LHCN-M2 (cell line): Measurements from ENCODE around the gene SCCPDH. TPM values are rescaled to one million over a fixed set of nuclear protein-coding genes. Genes with fewer than 3 reads are reported as not detected.

Experiments used
- DNase-seq: peaks from one replicate; pipeline ENCODE4 v3.0.0-alpha.2; 2012; ENCODE audit warnings: low read depth
- total RNA-seq: library from RNA; depleted of rRNA; stranded (reverse); fragments of >200 nt; gene quantifications from 2 replicates; pipeline ENCODE4 v1.2.3, GENCODE V29; 2014

The SCCPDH gene
- total RNA-seq, 1 experiment from 2014 or later: 67.6 TPM

DNA sequence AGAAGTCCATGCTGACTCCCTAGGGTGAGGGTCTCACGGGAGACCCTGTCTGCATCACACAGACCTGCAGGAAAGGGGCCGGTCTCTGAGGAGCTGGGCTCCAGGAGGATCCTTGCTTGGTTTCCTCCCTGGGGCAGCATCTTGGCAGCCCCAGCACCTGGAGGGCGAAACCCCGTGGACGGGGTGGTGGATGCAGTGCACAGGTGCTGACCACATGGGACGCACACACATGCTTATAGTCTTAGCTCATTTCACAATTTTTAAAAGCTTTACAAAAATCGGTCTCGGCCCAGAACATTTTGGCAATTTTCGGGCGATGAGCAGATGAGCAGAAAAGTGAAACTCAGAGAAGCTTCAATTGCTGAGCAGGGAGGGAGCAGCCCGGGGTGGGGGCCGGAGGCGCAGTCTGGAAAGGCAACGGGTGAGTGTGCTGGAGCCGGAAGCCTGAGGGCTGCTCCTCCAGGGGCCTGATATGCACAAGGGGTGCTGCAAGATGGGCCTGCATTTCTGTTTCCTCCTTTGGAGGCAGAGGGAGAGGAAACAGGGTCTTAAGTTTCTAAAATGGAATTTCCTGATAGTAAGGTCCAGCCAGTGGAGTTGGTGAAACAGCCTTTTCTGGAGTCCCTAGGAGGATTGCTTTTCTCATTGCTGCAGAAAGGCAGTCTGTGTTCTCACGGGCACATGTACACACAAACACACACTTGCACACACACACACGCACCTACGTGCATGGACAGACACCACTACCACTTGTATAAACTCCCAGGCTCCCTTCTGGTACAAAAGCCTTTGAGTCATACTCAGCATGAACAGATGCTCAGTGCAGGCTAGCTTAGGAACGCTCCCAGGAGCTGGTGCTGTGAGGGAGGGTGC, 60.6 kb downstream of the SCCPDH start:
- peak; percentile 95 for DNase-seq

DNA sequence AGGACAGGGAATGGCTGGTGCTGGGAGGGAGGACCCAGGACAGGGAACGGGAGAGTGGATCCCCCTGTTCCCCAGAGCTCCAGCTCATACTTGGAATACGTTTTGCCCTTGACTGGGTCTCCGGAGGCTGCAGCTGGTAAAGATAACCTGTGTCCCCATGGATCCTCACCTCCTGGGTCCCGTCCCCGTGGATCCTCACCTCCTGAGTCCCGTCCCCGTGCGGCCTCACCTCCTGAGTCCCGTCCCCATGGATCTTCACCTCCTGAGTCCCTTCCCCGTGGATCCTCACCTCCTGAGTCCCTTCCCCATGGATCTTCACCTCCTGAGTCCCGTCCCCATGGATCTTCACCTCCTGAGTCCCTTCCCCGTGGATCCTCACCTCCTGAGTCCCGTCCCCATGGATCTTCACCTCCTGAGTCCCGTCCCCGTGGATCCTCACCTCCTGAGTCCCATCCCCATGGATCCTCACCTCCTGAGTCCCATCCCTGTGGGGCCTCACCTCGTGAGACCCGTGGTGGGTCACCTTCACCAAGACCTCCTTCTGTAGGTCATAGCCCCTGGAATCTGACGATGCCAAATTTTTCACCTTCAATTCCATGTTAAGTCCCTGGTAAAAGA, 61.4 kb downstream of the SCCPDH start:
- no peak for DNase-seq

DNA sequence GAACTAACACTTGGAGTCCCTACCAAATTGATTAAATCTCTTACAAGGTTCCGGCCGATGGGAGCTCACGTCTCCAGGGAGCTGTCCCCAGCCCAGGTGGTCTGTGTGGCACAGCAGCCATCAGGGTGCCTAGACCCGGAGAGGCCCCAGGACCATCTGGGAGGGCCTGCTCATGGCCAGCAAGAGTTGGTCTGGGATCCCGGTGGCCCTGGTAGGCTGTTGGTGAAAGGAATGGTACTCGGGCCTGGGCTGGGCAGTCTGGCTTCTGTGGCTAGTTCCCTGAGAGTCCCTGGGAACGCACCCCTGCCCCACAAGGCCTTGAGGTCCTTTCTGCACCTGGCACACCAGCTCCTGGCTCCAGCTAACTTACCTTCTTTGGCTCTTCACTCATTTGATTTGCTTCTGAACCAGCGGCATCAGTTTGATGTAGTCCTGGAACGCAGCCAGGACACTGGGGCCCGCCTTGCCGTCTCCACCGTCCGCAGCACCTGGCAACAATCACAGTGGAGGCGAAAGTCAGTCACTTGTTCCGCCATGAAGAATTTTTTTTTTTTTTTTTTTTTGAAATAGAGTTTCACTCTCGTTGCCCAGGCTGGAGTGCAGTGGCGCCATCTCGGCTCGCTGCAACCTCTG, 62.5 kb downstream of the SCCPDH start:
- DNase-seq: no peak

DNA sequence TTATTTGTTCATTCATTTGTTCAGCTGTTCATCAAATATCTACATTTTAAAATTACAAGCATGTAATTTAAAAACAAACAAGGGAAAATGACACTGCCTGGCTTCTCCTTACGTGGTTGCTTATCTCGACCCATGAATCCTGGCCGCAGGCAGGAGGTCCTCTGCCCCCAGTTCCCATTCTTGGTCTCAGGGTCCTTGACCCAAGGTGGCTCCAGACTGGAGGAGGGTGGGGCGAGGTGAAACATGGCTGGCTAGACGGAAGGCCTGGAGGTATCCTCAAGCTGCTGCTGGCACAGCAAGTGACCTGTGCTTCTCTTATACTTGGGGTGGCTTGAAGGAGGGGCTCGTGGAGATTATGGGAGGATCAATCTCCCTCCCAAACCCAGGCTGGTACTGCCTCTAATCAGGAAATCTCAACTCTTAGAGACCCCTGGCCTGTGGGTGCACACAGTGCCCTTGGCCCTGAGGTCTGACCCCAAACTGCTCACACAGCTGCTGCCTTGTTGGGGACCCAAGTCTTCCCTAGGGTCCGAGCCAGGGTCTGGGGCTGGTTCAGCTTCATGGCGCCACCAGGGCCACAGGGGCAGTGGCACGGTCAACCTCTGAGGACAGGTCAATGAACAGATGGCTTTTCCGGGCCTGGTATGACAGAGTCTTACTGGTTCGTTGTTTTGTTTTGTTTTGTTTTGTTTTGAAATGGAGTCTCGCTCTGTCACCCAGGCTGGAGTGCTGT, 63.7 kb downstream of the SCCPDH start:
- no peak for DNase-seq

DNA sequence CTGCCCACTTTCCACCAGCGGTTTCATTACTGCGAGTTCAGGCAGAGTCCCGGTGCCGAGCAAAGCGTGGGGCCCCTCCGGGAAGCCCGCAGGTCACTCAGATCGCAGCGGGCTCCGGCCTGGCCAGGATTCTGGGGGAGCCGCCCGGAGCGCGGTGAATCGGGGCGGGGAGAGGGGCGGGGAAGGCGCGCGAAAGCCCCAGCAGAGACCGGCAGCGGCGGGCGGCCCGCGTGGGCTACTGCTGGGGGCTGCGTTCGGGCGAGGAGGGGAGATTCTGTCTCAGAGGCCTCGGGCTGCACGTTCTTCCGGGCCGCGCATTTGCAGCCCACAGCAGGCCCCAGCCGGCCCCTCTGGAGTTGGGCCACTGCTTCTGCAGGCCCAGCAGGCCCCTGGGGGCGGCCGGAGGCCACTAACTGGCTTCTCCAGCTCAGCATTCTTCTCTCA, 64.7 kb downstream of the SCCPDH start:
- DNase-seq: no peak

DNA sequence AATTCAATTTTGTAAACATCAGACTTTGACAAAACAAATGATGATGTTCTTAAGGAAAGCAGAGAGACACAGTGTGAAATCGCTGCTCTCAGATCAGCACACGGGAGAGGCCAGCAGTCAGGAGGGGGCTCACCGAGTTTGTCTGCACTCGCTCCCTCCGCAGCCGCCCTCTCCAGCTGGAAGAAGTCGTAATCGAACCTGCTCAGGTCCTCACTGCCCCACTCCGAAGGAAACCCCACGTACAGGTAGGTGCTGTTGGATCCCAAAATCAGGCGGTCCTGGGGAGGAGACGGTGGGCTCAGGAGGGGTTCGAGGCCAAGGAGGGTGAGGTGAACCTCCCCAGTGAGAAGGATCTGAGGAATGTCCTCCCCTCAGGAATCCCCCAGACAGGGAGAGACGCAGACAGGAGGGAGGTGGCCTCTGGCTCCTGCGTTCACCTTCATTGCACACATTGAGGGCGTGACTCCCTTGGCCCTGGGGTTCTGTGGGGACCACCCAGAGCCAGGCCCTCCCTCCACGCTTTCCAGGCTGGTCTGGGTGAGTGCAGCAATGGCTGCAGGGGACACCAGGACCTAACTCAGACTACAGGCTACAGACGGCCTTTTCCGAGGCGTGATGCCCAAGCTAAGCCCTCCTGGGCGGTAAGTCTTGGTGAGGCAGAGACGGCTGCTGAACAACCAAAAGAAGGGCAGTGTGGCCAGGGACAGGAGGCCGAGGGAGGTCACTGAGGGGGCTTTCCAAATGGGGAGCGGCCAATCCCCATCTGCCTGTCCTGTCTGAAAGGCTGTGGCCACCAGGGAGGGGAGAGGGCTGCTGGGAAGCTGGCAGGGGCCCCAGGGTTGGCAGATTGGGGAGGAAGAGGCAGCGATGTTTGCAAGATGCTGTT, 65.5 kb downstream of the SCCPDH start:
- DNase-seq: no peak

DNA sequence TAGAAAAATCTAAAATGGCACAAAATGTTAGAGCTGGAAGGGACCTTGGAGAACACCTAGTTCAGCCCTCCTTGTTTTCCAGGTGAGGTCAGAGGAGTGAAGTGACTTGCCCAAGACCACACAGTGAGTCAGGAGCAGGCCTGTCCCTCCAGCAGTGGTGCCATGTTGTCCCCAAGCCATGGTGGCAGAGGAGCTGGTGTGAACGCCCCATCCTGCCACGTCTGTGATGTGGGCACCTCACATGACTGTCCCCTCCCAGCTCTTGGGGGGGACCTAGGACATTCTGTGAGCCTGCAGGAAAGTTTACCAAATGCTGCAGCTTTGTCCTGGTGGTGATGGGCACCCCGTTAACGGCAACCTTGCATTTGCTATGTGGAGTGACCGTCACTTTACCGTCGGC, 66.2 kb downstream of the SCCPDH start:
- DNase-seq: no peak

DNA sequence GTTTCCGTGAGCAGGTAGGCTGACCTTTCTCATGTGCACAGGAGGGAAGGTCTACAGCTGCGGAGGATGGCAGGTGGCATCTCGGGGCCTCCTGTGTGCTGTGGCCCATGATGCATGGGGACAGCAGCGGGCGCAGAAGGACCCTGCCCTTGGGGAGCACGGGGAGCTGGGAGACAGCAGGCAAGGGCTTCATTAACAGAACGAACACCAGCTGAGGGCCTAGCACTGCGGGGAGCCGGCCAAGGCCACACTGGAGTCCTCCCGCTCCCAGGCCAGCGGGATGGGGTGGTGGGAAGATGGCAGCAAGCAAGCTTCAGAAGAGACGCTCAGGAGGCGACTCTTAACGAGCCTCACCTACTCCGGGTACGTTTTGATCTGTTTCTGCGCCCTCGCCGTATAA, 66.6 kb downstream of the SCCPDH start:
- DNase-seq: no peak

DNA sequence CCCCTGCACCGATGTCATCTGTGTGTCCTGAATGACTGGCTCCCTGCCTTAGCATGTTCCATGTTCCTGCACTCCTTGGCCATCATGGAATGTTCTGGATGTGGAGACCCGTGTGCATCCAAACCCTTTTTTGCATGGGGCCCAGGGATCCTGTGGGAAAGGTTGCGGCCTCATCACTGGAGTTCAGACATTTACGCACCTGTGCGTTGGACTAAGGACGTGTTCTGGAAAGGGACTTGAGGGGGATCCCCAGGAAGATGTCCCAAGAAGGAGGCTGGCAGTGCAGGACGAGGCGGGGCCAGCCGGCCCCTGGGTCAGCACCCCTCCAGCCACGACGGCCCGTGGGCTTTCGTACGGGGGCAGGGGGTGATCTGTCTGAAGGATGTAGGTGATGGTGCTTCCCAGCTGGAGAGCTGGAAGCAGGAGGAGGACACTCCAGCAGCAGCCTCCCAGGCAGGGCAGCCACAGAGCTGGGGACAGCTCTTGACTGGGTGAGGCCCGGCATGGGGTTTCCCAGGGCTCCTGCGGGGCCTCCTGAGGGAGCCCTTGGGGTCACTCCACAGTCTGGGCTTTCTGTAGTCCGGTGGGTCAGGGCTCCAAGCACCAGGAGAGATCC, 67.2 kb downstream of the SCCPDH start:
- DNase-seq: no peak

DNA sequence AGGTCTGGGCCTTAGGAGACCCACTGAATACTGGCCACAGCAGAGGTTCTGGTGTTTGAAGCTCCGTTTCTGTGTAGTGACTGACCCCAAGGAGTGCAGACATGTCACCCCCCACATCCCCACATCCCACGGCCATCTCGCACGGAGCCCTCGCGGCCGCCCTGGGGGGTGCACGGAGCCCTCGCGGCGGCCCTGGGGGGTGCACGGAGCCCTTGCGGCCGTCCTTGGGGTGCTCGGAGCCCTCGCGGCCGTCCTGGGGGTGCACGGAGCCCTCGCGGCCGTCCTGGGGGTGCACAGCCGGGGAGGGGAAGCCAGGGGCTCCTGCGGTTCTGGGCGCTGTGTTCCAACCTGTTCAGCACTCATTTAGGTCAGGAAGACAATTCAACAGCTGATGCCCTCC, 68.4 kb downstream of the SCCPDH start:
- no peak for DNase-seq

DNA sequence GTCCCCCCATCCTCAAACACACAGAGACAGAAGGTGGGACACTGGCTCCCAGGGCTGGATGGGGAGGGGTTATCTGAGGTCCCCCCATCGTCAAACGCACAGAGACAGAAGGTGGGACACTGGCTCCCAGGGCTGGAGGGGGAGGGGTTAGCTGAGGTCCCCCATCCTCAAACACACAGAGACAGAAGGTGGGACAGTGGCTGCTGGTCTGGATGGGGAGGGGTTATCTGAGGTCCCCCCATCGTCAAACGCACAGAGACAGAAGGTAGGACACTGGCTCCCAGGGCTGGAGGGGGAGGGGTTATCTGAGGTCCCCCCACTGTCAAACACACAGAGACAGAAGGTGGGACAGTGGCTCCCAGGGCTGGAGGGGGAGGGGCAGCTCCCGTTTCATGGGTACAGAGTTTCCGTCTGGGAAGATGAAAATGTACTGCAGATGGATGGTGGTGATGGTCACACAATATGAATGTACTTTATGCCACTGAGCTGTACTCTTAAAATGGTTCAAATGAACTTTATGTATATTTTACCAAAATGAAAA, 69.2 kb downstream of the SCCPDH start:
- DNase-seq: no peak

DNA sequence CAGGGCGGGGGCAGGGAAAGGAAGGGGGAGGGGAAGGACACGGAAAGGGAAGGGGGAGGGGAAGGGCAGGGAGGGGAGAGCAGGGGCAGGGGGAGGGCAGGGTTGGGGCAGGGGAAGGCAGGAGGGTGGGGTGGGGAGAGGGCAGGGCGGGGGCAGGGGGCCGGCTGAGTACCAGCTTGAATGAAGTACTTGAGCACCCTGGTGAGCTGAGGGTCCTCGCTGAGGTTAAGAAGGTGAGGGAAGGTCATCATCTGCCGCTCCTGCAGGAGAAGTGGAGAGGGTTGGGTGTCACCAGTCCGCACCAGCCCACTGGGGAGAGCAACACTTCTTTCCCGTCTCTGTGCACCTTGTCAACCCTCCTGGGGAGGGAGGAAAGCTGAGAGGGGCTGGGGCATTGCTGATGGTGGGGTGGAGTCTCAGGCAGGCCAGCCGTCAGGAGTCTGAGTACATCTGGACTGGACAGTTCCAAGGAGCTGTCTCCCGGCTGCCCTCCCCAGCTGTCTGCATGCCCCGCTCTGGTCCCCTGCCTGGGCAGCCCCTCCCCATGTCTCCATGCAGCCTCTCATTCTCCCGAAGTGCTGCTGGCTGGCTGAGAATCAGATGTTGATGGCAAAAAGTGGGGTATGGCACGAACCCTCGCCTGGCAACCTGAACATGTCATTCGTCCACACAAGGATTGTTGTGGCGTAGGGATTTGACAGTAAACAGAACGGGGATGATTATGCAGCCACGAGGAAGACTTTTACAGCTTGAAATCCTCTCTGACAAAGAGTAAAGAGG, 70.0 kb downstream of the SCCPDH start:
- peak; percentile 30 for DNase-seq

DNA sequence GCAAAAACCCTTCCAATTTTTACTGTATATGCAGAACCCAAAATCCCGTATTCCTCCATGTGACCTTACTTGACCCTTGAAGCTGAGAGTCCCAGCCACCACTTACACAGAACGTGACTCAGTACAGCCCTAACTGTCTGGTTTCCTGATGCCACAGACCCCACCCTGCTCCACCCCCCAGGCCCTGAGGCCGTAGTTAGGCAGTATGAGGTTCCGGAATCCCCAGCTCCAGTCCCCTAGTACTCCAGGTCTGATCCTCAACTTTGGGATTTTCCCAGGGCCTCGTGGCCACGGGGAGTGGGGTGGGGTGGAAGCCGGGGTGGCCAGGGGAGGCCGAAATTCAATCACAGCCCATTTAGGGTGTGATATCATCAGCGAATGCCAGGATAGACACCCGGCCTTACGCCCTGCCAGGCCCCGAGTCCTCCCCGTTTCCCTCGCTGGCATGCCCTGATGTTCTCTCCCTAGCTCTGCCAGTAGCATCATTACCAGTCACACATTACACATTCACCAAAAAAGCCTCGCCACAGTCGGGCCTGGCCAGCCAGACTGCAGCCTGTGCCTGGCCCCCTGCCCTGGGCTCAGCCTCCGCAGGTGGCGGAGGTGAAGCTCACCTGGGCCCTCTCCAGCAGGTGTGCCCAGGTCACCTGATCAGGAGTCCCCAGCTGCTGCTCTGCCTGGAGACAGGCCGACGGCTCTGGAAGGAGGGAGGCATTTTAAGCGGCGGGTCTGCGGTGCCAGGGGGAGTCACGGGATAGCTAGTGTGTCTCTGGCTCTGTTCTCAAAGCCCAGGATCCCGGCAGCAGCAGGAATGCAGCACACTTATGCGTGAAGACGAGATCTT, 70.8 kb downstream of the SCCPDH start:
- DNase-seq: peak; percentile 66

DNA sequence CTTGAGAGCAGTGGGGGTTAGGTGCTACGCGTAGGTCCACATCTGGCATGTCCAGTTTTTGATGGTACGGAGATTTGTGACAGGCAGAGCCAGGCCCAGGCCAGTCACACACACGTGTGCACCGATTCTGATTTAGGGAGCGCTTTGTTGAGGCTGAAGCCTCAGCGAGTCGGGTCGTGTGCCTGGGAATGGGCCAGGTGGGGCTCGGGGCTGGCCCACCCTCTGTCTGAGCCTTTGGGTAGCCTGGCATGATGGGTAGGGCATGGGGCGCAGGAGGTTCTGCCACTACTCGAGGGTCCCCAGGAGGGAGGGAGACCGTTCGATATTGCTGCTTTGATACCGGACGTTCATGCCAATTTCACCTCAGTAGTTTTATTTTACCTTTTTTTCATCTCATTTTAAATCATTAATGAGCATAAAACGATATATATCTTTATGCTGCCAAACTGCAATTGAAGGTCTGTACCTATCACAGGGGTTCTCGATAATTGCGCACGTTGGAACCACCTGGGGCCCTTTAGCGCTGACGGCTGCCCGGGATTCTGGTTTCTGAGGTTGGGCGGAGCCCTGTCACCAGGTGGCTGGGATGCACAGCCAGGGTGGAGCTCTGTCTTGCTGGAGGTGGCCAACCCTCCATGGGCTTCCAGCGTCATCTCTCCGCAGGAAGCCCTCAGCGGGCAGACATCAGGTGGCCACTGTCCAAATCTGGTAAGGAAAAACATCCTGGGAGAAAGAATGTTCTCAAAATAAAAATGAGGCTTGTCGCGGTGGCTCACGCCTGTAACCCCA, 71.9 kb downstream of the SCCPDH start:
- no peak for DNase-seq

DNA sequence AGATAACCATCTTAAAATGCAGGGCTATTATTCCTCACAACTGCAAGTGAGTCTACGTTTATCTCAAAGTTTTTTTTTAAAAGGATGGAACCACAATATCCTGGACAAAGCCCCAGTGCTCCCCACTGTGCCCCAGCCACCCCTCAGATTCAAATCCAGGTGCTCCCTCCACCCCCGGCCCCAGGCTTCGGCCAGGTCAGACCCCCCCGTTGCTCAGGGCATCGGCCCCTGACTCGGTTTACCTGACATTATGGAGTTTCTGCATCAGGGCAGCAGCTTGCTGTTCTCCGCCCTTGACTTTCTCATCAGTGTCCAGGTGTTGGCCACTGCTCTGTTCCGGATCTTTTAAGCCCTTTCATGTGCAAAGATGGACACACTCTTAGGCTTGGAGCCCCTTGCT, 72.9 kb downstream of the SCCPDH start:
- DNase-seq: no peak

DNA sequence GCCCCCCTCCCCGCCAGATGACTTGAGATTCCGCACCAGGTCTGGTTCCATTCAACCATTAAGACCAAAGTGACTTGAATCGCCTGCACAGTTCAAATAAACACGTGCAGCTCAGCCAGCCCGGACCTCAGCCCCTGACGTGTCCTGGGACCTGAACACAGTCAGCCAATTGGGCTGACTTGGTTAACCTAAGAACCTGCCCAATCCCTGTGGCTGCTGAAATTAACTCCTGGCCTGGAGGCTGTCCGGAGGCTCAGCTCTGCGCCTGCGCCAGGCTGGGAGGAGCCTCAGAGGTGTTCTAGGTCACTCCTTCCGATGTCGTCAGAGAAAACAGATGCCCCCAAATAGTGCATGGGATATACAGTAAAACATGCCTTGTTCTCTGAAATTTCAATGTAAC, 73.4 kb downstream of the SCCPDH start:
- DNase-seq: no peak

DNA sequence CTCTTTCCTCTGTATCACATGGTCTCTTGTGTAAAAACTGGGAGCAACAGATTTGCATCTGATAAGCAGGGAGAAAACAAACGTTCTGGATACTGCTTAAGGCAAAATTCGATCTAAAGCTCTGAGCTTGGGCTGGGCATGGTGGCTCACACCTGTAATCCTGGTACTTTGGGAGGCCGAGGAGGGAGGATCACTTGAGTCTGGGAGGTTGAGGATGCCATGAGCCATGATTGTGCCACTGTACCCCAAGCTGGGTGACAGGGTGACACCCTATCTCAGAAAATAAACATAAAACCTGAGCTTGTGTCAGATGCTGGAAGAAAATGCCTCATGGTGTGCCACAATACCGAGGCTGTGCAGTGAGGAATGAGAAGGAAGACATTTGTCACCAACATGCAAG, 73.9 kb downstream of the SCCPDH start:
- DNase-seq: no peak
